ENCODE data around the gene MAP3K2.

The MAP3K2 gene

GRCh38 chr2:127278959-127279358, 108.8 kb downstream of the MAP3K2 start:
- no peak for DNase-seq

- no peak for DNase-seq
Observed at GRCh38 chr2:127277028-127277427, 110.7 kb downstream of the MAP3K2 start.

- DNase-seq = no peak
Observed at GRCh38 chr2:127275789-127276188, 112.0 kb downstream of the MAP3K2 start.

- no peak for DNase-seq
Observed at GRCh38 chr2:127275356-127275755, 112.4 kb downstream of the MAP3K2 start.

- DNase-seq = no peak
Observed at GRCh38 chr2:127270663-127271062, 117.1 kb downstream of the MAP3K2 start.

- DNase-seq = no peak
Observed at GRCh38 chr2:127261804-127262406, 125.9 kb downstream of the MAP3K2 start.

- DNase-seq = no peak
Observed at GRCh38 chr2:127259355-127259754, 128.4 kb downstream of the MAP3K2 start.

GRCh38 chr2:127256866-127257265, 130.9 kb downstream of the MAP3K2 start:
- DNase-seq = no peak

GRCh38 chr2:127256381-127256780, 131.4 kb downstream of the MAP3K2 start:
- DNase-seq = no peak

- DNase-seq = no peak
Observed at GRCh38 chr2:127255721-127256120, 132.1 kb downstream of the MAP3K2 start.

- DNase-seq = no peak
Observed at GRCh38 chr2:127255146-127255545, 132.6 kb downstream of the MAP3K2 start.

GRCh38 chr2:127254386-127254981, 133.3 kb downstream of the MAP3K2 start:
- DNase-seq = no peak

Data from NCI-H510A (cell line).